GM18861 (cell line): ENCODE results near the gene ABCA4.
"Not testable (repeated sequence)": the region's sequence is repeated elsewhere in the genome, so short reads cannot be mapped to it uniquely, and the experiment has no call there.

Experiments used
- ATAC-seq: cut with Tn5 transposase; IDR thresholded peaks from one replicate; pipeline ENCODE4 v1.9.1; 2021; ENCODE audit not compliant: unreplicated experiment

Gene ABCA4

DNA sequence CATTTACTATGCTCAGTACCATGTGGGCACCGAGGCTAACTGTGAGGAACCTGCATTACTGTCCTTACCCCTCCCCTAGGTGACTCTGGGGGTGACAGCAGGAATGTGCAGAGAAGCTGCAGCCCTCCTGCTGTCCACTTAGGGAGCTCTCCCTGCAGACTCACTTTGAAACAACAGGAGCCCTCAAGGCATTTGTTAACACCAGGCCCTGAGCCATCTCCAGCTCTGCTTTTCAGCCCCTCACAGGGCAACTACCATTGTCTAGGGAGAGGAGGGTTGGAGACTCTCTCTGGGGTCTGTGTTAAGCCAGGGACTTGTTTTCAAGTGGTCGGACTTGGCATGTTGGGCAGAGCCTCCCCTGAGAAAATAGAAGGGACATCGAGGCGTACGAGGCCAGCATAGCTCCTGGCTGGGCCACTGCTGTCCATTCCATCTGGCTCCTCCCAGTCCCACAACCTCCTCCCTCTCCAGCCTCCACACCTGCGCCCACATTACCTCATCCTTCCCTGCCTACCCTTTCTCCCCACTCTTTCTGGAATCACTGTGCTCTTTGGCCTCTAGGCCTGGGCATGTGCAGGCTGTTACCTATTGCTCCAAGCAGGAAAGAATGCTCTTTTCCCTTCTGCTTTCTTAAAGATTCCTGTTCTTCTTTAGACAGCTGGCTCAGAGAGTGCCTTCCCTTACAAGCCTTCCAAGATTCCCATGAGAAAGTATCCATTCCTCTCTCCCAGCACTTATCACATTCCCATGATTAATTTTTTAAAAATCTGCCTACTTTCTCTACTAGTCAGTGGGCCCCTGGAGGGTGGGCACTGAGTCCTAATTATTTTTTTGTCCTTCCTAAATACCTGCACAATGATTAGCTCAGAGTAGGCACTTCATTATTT is 109.0 kb downstream of the ABCA4 start:
- ATAC-seq = no peak

DNA sequence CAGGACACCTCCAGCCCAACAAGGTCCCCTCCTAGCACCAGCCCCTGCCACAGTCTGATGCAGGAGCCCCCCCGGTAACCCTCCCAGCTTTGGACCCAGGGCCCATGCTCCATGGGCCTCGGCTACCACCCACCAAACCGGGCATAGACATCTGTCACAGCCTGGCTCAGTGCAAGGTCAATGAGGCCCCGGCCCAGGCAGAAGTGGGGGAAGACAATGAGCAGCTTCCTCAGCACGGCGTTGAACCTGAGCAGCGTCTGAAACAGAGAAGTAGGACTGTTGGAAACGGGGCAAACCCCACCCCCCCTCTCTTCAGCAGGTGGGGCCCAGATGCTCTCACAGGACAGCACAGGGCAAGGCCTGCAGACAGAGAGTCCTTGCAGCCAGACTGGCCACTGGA is 109.8 kb downstream of the ABCA4 start:
- ATAC-seq = no peak

DNA sequence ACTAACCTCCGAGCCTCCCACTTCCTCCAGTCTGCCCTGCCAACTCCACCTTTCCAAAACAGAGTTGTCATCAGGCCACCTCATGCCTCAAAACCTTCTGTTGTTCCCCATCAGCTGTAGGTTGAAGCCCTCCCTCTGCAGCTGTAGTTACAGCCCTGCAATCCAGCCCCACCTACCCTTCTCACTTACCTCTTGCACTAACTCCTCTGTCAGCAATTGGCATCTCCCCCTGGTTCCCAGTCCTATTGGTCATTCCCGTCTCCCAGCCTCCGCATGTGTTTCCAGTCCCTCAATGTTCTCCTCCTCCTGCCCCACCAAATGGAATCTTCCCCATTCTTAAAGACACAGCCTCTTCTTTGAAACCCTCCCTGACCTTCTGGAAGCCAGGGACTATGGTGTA is 111.6 kb downstream of the ABCA4 start:
- ATAC-seq = no peak

DNA sequence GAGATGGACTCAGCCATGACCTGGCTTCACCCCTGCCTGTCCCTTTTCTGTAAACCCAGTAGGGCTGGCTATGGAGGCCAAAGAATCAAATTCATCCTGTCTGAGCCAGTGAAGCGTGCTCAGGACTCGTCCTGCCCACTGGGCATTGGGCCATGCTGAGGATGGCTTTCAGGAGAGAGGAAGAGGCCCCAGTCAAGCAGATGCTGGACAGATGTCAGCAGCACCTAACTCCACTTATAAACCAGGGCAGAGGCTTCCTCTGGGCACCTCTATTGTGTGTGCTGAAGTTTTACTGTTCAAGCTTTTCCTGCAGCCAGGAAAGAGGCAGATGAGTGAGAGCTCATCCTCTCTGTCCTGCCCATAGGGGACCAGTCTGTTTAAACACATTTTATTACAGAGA is 114.3 kb downstream of the ABCA4 start:
- ATAC-seq = no peak

DNA sequence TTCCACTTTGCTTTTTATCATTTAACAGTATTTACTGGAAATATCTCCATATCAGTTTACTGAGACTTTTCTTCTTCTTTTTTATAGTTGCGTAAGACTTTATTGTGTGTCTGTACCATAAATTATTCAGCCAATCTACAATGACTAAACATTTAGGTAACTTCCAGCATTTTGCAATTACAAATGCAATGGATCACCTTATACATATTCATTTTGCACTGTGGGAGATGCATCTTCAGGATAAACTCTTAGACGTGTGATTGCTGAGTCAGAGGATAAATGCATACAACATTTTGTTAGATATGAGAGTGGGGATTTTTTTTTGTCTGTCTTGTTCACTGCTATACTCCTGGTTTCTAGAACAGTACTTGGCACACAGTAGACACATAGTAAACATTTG is 116.0 kb downstream of the ABCA4 start:
- ATAC-seq = no peak

DNA sequence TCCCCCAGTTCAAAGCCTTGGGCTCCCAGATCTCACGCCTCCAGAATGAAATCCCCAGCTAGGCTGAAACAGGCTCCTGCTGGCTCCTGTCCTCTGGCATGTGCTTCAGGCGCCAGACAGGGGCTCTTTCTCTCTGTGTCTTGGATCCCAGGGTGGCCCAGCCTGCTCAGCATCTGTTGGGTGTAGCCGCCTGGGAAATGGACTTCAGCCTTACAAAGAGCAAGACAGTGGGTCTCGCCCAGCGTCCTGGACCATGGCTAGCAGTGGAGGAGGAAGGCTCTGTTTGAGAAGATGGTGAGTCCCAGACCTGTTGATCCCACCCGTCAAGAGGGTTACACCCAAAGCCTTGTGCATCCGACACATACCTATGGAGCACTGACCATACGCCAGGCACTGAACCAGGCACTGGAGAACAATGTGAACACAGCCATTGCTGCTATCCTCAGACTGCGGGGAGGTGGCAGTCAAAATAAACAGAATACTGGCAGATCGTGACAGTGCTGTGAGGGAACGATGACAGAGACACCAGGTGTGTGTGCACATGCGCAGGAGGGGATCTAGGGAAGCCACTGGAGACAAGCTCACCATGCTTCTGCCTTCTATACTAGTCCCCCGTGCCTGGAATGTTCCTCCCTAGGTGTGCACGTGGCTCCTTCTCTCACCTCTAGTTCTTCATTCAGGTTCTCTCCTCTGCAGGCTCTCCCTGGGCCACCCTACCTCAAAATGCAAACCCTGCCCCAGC is 118.7 kb downstream of the ABCA4 start:
- no peak for ATAC-seq

DNA sequence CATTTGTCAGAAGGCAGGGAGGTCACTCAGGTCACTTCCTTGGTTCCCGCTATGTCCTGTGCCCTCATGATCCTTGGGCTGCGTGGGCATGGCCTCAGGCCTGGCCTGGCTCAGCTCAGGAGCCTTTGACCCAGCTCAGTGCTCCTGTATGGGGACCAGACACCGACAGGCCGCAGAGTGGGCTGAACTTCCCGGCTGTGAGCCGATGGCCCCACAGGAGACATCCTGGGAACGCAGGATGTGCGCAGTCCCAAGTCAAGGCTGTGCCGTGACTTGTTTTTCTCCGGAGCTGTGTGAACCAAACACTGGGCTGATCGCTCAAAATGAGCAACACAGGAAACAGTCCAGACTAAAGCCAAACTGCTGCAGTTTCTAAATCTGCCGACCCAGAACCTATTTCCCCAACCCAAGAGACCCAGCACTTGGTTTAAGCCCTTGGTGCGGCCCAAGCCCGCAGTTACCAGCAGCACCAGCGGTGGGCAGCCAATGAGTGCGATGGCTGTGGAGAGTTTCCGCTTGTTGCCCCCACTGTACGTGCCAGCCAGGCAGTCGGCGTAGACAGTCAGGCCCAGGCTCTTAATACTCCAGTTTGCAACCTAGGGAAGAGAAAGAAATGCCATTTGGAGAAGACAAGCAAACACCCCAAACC is 119.4 kb downstream of the ABCA4 start:
- ATAC-seq = no peak

DNA sequence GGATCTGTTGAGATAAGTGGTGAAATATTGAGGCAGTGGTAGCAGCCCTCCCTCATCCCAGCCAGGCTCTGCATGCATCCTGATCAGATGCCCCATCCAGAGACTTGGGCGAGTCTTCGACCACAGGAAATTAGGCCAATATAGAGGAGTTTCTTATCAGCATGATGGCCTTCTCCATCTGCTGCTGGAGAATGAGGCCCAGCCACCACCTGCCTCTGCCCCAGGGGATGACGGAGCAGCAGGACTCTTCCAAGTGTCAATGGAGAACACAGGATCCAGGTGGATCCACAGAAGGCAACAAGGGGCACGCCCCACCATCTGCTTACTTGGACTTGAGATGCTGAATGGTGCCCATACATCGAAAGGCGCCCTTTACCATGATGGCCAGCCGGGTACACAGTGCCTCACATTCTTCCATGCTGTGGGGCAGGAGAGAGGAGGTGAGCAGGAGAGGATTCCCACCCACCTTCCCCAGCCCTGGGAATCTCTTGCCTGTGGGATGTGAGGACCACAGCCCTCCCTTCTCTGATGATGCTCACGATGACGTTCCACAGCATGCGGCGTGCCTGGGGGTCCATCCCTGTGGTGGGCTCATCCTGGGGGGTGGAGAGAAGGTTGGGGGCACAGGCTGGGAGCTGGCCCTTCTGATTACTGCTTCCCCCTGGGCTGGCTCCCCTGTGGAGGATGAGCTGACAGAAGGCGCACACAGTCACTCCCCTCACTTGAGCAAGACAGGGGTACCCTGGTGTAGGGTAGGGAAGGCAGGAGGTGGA is 120.3 kb downstream of the ABCA4 start:
- ATAC-seq = no peak

DNA sequence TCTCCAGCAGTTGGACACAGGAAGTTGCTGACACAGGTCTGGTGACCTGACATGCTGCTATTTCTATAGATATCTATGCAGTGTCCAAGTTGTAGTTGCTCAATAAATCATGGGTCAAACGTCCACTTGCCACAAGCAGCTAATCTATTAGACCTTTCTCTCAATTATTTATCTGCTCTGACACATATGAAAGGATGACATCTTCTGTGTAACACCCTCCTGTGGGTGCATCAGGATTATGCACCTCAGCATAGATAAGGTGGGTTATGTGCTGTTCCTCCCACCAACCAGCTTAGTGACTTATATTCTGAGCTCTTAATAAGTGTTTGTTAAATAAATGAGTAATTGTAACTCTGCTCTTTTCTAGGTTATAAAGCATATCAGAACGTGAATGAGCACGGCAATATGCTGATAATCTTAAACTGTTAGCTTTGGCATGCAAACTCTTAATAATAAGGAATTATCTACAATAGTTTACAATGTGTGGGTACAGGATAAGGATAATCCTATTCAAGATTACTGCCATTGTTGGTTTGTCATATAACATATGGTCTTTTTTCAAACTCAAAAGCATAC is 121.0 kb downstream of the ABCA4 start:
- no peak for ATAC-seq

DNA sequence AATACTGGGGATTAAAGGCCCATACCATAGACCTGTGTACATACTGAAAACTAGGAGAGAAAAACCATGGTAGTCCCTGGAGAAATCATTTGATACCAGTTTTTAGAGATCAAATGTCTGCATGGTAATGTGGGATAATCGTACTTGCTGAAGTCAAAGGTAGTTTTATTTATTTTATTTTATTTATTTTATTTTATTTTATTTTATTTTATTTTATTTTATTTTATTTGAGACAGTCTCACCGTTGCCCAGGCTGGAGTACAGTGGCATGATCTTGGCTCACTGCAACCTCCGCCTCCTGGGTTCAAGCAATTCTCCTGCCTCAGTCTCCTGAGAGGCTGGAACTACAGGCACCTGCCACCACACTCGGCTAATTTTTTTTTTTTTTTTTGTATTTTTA is 122.4 kb downstream of the ABCA4 start:
- ATAC-seq = not testable (repeated sequence)

DNA sequence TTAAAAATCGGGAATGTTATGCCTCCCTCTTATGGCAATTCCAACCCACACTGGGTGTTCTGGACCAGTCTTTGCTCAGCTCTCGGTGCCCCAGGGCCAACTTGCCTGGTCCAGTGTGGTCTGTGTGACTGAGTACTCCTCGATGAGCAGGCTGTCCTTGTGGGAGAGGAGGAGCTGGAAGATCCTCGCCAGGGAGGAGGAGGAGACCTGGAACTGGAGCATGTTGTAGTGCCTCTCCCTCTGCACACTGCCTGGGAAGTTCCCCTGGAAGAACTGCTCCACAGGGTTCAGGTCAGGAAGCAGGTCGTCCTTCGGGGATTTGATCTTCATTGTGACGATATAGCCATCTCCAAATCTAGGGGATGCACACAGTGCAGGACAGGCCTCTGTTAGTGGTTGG is 123.2 kb downstream of the ABCA4 start:
- no peak for ATAC-seq

DNA sequence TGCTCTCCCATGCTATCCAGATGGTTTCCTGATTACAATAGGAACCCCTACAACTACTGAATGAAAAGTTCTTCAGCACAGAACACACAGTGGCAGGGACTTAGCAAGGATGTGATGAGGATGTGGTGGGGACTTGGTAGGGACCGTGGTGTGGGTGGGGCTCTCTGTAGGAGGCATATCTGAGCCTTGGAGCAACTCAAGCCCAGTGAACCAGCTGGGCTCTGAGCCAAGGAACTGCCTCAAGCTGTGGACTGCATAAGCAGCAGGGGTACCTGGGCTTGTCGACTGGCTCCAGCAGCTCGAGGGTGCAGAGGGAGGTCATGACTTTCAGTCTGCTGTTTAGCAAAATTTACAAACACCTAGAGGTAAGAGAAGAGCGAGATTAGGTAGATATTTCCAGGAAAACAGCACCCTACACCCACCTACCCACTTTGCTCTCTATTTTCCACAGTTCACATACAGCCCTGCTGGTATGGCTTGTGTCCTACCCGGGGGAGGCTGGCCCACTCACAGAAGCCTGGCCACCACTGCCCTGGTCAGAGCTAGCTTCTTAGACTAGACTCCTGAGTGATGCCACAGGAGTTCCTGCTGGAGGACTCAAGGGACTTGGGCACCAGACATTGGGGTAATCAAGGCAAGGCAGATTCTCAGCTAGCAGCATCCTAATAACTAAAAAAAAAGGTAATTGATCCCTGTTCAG is 125.0 kb downstream of the ABCA4 start:
- ATAC-seq = no peak

DNA sequence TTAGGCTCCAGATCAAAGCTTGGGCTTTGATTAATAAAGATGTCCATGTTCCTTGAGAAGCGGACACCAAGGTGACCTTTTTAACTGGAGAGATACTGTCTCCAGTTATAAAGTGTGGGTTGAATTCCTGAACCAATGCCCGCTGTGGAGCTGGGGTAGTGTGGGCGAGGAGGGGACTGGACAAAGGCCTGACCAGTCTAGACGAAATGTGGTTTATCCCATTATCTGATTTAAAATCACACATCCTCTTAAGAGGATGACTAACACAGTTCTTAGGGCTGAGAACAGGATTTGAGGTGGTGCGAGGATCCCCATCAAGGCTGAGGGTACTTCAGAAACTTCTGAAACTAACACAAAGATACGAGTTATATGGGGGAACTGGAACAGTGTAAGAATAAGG is 127.2 kb downstream of the ABCA4 start:
- ATAC-seq = no peak

DNA sequence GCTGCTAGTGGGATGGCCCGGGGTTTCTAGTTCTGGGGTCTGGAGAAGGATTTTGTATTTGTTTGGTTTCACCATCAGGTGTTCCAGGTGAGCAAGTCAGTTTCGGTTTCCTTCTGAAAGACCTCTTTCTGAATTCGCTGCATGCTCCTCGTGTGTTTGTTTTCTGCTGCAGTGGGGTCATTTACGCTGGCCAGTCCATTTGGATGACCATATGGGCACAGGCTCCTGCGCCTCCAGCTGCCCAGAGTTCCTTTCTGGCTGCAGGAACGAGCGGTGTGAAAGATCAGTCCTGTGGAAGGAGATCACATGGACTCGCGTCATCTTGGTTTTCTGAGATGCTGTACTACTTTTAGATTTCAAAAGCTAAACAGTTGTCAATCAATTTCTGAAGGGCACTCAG is 128.0 kb downstream of the ABCA4 start:
- no peak for ATAC-seq

DNA sequence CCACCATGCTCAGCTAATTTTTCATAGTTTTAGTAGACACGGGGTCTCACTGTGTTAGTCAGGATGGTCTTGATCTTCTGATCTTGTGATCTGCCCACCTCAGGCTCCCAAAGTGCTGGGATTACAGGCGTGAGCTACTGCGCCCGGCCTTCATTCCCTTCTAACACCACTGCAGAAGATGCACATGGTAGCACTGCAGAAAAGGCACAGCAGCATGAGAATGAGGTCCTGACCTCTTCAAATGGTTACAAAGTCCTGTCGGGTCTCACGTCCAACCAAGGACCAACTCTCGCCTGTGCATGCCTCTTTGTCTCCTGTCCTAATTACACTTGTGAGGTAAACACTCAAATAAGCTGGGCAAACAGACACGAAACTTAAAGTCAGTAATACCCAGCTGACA is 128.8 kb downstream of the ABCA4 start:
- no peak for ATAC-seq

DNA sequence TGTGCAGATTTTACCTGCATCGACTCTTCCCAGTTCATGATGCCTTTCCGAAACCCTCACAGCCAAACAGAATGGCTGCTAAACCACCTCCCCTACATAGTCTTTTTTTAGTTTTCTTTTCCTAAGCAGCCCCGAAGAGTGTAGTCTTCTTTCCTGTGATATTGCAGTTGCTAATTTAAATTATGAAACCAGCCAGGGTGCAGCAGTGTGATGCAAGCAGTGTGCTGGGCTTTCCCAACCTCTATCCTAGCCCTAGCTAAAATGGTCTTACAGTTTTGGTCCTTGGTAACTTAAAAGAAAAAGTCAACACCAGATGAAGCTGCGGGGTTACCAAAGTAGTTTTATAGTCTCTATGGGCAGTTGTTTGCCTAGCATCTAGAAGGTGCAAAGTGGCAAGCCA is 129.7 kb downstream of the ABCA4 start:
- no peak for ATAC-seq

DNA sequence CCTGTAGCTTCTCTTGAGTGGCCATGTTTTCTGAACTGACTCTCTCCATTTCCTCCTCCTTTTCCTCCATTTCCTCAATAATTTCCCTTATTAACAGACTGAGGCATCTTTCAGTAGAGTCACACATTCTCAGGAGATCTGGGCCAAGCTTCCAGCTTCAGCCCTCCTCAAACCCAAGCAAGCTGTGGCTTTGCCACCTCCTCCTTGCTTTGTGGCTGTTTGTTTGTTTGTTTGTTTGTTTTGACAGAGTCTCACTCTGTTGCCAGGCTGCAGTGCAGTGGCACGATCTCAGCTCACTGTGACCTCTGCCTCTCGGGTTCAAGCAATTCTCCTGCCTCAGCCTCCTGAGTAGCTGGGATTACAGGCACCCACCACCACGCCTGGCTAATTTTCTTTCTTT is 130.5 kb downstream of the ABCA4 start:
- not testable (repeated sequence) for ATAC-seq

DNA sequence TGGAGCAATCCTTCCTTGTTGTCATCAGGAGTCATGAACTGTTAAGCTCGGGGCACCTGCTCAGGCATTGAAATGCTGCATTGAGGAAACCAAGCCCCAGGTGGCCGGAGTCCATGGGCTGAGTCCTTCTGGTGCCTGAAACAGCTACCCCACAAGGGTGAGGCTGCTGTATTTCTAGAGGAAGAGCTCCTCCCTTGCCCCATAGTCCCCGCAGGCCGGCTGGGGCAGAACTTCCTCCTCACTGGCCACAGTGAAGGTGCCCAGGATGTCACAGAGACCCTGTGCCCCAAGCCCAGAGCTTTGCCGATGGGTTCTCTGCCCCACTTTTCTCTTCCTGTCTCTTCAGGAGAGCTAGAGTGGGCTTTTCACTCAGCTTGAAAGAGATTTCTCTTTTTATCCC is 130.9 kb downstream of the ABCA4 start:
- ATAC-seq = no peak

DNA sequence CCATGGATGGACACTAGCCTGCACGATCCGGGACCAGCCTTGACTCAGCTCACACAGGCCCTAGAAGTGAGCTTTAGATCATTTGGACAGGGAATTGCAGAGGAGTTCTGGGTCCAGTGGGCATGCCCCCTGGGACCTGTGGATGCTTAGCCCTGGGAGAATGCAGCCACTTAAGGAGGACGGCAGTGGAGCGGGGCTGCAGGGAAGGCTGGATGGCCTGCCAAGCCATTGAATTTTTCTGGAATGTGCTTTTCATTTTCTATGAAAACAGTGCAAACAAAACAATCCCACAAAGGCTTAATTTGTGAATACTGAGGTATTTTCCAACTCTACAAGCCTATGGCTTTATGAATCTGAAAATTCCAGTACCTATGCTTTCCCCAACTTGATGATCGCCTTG is 131.3 kb downstream of the ABCA4 start:
- no peak for ATAC-seq

DNA sequence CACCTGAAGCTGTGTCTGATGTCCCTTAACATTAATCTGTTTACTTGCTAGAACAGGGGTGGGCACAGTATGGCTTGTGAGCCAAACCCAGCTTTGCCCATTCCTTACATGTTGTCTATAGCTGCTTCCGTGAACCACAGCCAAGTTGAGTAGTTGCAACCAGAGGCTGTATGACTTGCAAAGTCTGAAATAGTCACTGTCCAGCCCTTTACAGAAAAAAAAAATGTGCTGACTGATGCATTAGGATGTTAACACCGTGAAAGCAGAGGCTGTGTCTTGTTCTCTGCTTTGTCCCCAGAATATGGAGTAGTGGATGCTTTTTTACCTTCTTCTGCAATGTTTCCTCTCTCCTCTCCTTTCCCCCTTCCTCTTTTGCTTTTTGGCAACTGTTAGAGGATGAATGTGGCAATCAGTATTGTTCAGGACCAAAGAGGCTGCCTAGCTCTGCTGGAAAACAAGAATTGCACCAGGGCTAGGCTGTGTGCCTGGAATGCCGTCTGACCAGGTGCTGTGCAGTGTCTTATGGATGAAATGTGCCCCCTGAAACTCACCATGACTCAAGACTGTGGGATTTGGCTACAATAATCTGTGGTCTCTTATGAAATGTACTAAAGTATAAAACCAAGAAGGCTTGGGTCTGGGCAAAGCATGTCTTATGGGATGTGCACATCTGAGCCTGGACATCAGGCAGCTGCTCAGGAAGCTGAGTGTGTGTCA is 132.2 kb downstream of the ABCA4 start:
- ATAC-seq = no peak
